HUES48 (cell line): ENCODE results near the gene GRWD1.

Experiments used
- H3K27ac ChIP-seq: one replicate; pipeline ENCODE4 v1.7.0; 2013; ENCODE audit warnings: low read depth, low read length, inconsistent platforms
- H3K27me3 ChIP-seq: 2 replicates; pipeline ENCODE4 v1.6.1; 2013; ENCODE audit warnings: mild to moderate bottlenecking, low read length; ENCODE audit not compliant: control insufficient read depth, insufficient read depth
- H3K36me3 ChIP-seq: 2 replicates; pipeline ENCODE4 v1.6.1; 2013; ENCODE audit warnings: low read length; ENCODE audit not compliant: control insufficient read depth, insufficient read depth
- H3K4me1 ChIP-seq: 2 replicates; pipeline ENCODE4 v1.6.1; 2013; ENCODE audit warnings: mild to moderate bottlenecking, low read length; ENCODE audit not compliant: control insufficient read depth, insufficient read depth
- H3K4me3 ChIP-seq: 2 replicates; pipeline ENCODE4 v1.5.1; 2013; ENCODE audit warnings: mild to moderate bottlenecking, low read depth, low read length
- H3K9ac ChIP-seq: 2 replicates; pipeline ENCODE4 v1.6.1; 2013; ENCODE audit warnings: mild to moderate bottlenecking, low read depth, low read length, moderate library complexity
- H3K9me3 ChIP-seq: 2 replicates; pipeline ENCODE4 v1.6.1; 2013; ENCODE audit warnings: low read length; ENCODE audit not compliant: control insufficient read depth, insufficient read depth

GRWD1 gene

DNA sequence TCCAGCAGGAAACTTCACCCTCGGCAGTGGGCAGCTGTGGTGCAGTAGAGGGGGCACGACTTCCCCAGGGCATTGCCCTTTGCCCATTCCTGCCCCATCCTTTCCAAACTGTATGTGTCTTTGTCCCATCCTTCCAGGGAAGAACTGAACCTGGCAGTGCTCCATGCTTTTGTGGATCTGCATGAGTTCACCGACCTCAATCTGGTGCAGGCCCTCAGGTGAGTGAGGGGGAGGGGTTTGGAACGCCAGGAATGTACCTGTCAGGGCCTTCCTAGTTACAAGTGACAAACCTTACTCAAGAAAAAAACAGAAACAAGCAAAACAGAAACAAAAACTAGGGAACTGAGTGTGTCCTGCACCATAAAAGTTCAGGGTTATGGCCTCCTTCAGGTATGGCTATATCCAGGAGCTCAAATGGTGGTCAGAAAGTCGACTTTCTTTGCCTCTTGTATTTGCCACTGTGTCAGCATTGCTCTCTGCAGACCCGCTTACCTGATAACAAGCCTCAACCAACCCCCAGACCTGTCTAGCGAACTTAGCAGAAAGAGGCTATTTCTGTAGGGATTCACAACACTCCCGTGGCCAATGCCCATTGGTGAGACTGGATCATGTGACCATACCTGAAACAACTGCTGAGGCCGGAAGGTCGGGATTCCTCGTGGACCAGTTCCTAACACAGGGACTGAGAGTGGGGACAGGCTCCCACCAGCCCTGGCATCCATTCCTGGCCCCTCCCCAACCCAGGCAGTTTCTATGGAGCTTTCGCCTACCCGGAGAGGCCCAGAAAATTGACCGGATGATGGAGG, 27.6 kb downstream of the GRWD1 start:
- peaks cover 68% of the 10 kb centered on the region for H3K36me3 ChIP-seq
- no peak overlapping the region for H3K9ac ChIP-seq
- H3K4me3 ChIP-seq = no peak overlapping the region
- no peak overlapping the region for H3K27ac ChIP-seq
- no peaks in the 10 kb centered on the region for H3K9me3 ChIP-seq
- H3K27me3 ChIP-seq = no peaks in the 10 kb centered on the region
- H3K4me1 ChIP-seq = no peaks in the 10 kb centered on the region; the same call in 1 of the 2 replicates

DNA sequence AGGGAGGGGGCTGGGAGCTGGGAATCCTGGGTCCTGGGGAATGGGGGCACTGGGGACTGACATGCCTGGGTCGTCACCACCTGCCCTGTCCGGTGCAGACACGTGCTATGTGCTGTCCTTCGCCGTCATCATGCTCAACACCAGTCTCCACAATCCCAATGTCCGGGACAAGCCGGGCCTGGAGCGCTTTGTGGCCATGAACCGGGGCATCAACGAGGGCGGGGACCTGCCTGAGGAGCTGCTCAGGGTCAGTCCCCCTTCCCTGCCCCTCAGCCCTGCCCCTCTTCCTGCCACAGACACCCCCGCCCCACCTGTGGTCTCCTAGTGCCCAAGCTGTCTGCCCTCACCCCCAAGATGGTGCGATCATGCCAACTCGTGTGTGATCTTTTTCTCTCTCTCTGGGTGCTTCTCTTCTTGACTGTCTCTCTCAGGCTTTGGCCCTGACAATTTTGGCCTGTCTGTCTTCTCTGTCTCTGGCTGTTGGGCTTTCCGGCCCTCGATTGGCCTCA, 28.4 kb downstream of the GRWD1 start:
- H3K9ac ChIP-seq = no peak overlapping the region

DNA sequence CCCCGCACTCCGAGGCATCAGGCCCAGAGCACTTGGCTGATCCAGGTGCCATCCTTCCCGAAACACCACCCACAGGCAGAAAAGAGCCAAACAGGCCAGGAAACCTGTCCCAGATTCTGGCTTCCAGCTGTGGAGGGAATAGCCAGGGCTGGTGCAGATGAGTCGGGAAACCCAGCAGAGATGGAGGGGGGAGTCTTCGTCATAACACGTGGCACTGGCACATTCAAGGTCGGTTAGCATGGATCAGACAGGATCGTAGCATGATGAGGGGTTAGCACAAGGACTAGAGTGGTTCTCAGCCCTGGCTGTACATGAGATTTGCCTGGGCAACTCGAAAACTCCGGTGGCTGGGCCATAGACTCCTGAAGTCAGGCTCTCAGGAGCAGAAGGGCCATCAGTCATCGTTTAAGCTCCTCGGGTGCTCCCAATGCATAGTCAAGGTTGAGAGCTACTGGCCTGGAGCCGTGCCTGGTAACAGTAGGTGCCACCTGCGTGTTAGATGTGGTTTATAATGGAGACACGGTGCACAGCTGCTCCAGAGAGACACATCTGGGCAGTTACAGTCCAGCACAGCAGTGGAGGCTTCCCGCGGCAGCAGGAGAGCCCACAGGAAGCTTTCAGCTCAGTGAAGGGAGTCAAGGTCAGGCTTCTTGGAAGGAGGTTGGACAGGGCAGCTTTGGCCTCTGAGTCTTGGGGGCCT, 29.7 kb downstream of the GRWD1 start:
- no peak overlapping the region for H3K27ac ChIP-seq
- H3K4me3 ChIP-seq = no peak overlapping the region
- no peaks in the 10 kb centered on the region for H3K9me3 ChIP-seq
- no peaks in the 10 kb centered on the region for H3K27me3 ChIP-seq
- H3K9ac ChIP-seq = no peak overlapping the region
- peaks cover 71% of the 10 kb centered on the region for H3K36me3 ChIP-seq
- no peaks in the 10 kb centered on the region; the same call in 1 of the 2 replicates for H3K4me1 ChIP-seq

More for the DNA sequence above, 28.4 kb downstream of the GRWD1 start:
- Histone ChIP-seq H3K27me3 (no peaks in the 10 kb centered on the region), H3K4me3 (no peak overlapping the region), H3K9me3 (no peaks in the 10 kb centered on the region), H3K27ac (no peak overlapping the region), H3K36me3 (peaks cover 70% of the 10 kb centered on the region), H3K4me1 (no peaks in the 10 kb centered on the region; the same call in 1 of the 2 replicates)

DNA sequence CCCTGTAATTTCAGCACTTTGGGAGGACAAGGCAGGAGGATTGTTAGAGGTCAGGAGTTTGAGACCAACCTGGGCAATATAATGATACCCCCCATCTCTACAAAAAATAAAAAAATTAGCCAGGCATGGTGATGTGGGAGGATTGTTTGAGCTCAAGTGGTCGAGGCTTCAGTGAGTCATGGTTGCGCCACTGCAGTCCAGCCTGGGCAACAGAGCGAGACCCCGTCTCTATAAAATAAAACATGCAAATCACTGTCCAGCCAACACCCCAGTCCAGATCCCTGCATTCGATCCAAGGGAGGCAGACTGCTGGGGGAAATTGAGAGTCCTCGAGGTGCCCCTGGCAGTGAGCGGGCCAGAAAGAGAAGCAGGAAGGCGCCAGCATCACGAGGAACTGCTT, 30.4 kb downstream of the GRWD1 start:
- Histone ChIP-seq H3K27ac (no peak overlapping the region), H3K36me3 (peaks cover 65% of the 10 kb centered on the region), H3K4me1 (peaks cover 4% of the 10 kb centered on the region; the same call in 1 of the 2 replicates), H3K9ac (no peak overlapping the region), H3K4me3 (no peak overlapping the region), H3K9me3 (no peaks in the 10 kb centered on the region), H3K27me3 (no peaks in the 10 kb centered on the region)

DNA sequence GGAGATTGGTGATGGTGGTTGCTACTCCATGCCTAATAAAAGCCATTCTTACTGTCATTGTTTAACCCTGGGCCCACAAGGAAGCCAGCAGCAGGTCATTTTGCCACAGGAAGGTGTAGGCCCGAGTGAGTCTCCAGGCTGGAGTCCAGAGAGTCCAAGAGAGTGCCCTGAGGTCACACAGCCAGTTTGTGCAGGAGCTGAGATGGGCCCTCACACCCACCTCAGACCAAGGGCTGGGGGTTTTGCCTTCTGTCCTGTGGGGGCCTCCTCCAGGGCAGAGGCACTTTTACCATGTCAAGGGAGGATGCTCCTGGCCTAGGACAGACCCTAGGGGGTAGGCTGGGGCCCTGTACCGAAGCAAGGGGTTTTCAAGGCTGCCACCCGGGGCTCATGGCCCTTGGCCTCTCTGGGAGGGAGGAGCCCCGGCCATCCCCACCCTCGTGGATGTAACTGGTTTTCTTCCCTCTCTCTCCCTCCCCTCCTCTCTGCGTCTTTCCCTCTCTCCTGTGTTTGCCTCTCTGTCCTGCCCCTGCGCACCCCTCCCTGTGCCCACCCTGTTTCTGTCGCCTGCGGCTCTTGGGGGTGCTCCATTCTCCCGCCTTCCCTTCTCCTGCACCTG, 31.4 kb downstream of the GRWD1 start:
- Histone ChIP-seq H3K27me3 (no peaks in the 10 kb centered on the region), H3K4me1 (peaks cover 5% of the 10 kb centered on the region; the same call in 1 of the 2 replicates), H3K27ac (no peak overlapping the region), H3K9me3 (no peaks in the 10 kb centered on the region), H3K4me3 (no peak overlapping the region), H3K9ac (no peak overlapping the region), H3K36me3 (peaks cover 55% of the 10 kb centered on the region)

DNA sequence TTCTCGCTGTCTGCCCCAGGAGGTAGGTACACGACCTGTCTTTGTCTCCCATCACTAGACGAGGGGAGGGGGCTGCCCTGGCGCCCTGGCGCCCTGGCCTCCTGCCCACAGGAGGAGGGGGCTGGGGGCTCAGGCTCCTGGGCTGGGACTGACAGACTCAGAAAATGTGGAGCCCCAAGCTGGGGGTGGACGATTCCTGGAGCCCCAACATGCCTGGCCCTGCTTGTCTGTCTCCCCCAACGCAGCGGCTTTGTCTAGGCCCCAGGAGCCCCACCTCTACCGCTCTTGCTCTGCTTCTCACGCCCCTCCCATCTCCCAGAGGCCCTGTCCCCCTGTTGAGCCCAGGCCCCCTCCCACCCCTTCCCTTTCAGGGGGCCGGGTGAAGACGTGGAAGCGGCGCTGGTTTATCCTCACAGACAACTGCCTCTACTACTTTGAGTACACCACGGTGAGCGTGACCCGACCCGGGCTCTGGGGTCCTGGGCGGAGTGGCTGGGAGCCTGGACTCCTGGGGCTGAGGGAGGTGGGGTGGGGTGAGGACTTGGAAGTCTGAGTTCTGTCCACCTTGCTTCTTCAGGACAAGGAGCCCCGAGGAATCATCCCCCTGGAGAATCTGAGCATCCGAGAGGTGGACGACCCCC, 32.0 kb downstream of the GRWD1 start:
- Histone ChIP-seq H3K27ac (no peak overlapping the region), H3K27me3 (no peaks in the 10 kb centered on the region), H3K4me1 (peaks cover 5% of the 10 kb centered on the region; the same call in 1 of the 2 replicates), H3K9me3 (no peaks in the 10 kb centered on the region), H3K4me3 (no peak overlapping the region), H3K9ac (no peak overlapping the region), H3K36me3 (peaks cover 49% of the 10 kb centered on the region)

DNA sequence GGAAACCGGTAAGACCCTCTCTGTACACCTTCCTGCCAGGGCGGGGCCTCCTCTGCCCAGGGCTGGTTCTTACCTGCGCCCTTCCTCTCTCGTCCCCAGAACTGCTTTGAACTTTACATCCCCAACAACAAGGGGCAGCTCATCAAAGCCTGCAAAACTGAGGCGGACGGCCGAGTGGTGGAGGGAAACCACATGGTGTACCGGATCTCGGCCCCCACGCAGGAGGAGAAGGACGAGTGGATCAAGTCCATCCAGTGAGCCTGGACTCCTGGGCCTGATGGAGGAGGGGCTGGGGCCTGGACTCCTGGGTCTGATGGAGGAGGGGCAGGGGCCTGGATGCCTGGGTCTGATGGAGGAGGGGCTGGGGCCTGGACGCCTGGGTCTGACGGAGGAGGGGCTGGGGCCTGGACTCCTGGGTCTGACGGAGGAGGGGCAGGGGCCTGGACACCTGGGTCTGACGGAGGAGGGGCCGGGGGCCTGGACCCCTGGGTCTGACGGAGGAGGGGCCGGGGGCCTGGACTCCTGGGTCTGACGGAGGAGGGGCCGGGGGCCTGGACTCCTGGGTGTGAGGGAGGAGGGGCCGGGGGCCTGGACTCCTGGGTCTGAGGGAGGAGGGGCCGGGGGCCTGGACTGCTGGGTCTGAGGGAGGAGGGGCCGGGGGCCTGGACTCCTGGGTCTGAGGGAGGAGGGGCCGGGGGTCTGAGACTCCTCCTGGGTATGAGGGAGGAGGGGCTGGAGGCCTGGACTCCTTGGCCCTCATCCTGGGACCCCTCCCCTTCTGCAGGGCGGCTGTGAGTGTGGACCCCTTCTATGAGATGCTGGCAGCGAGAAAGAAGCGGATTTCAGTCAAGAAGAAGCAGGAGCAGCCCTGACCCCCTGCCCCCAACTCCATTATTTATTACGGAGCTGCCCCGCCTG, 32.8 kb downstream of the GRWD1 start:
- Histone ChIP-seq H3K4me3 (no peak overlapping the region), H3K27ac (no peak overlapping the region), H3K36me3 (peaks cover 41% of the 10 kb centered on the region), H3K4me1 (peaks cover 5% of the 10 kb centered on the region; the same call in 1 of the 2 replicates), H3K9ac (no peak overlapping the region), H3K9me3 (no peaks in the 10 kb centered on the region), H3K27me3 (no peaks in the 10 kb centered on the region)

DNA sequence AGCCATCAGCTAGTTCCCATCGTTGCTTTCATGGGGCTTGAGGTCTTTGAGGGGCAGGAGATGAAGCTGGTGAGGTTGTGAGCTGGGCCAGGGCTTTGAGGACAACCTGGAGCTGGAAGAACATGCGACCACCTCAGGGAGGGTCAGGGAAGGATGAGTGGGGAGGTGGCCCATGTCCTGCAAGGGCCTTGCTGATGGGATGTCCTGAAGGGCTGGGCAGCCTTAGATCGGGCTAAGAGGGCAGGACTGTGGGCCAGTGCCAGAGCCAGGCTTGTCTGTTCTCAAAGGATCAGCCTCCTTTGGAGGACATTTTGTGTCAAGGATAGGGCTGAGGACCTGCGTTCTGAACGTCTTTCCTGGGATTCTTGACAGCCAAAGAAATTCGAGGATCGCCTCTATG, 33.9 kb downstream of the GRWD1 start:
- Histone ChIP-seq H3K27ac (no peak overlapping the region), H3K4me1 (peaks cover 5% of the 10 kb centered on the region; the same call in 1 of the 2 replicates), H3K4me3 (no peak overlapping the region), H3K9me3 (no peaks in the 10 kb centered on the region), H3K36me3 (peaks cover 30% of the 10 kb centered on the region), H3K9ac (no peak overlapping the region), H3K27me3 (no peaks in the 10 kb centered on the region)

DNA sequence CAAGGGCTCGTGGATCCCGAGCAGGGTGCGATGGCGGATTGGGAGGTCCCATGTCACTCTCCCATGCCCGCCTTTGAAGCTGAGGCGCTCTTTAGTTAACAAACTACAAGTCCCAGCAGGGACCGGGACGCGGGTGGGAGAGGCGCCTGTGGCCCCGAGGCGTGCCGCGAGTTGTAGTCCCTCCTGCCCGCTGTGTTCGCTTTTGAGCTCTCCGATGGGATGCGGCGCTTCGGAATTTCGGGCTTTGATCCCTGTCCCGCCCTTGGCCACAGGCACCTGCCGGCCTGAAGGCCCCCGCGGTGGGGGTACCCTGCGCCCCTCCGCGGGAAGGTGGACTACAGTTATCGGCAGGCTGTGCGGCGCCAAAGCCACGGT, 34.4 kb downstream of the GRWD1 start:
- peak overlapping the region; percentile 67 for H3K9ac ChIP-seq
- H3K4me3 ChIP-seq = peak overlapping the region; percentile 68
- H3K36me3 ChIP-seq = peaks cover 25% of the 10 kb centered on the region
- peaks cover 5% of the 10 kb centered on the region; the same call in 1 of the 2 replicates for H3K4me1 ChIP-seq
- no peak overlapping the region for H3K27ac ChIP-seq
- no peaks in the 10 kb centered on the region for H3K9me3 ChIP-seq
- H3K27me3 ChIP-seq = no peaks in the 10 kb centered on the region
